Tibial nerve (tissue), 3 donors: Measurements from ENCODE around the gene KLHDC8B.

ENCODE experiments used
- CTCF ChIP-seq, 5 experiments: fragments of 200-600 bp in 3 of 5; fragments of 450-650 bp in 2 of 5; sonication (generic) in 3 of 5; IDR thresholded peaks; one replicate each; pipeline ENCODE4 v1.5.1; 2016 to 2019; ENCODE audit warnings: antibody characterized with exemption in 5 of 5, mild to moderate bottlenecking in 3 of 5, moderate library complexity in 2 of 5
- POLR2A ChIP-seq, 2 donors: fragments of 450-650 bp; IDR thresholded peaks; one replicate each; pipeline ENCODE4 v1.6.1; 2017; ENCODE audit warnings: antibody characterized with exemption in 2 of 2, mild to moderate bottlenecking in 2 of 2, moderate library complexity in 2 of 2

DNA sequence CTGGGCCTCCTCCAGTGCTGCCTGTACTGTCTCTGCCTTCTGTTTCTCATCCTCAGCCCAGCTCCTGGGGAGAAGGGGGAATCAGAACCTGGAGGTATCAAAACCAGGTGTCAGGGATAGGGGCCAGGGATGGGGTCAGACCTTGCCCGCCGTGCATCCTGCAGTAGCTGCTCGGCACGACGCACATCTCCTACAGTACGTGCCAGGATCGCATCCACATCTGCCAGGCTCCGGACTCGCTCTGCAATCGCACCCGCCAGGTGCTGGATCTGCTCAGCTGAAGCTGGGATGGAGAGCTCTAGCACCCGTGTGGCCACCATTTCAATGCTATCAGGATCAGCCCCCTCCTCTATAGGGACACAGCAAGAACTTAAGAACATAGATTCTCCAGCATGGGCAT is 49.4 kb upstream of the KLHDC8B start:
- TF ChIP-seq CTCF (IDR thresholded peaks at IDR 0.05) = no peak
- TF ChIP-seq POLR2A (IDR thresholded peaks at IDR 0.05) = no peak
